Superior temporal gyrus (tissue), 1 donor: ENCODE data around the gene RPS6KA2.
"Not testable (repeated sequence)": the region's sequence is repeated elsewhere in the genome, so short reads cannot be mapped to it uniquely, and the experiment has no call there.

Experiments
- DNase-seq: peaks from one replicate; pipeline ENCODE4 v3.0.0-alpha.2; 2016; ENCODE audit errors: extremely low spot score

The RPS6KA2 gene

DNA sequence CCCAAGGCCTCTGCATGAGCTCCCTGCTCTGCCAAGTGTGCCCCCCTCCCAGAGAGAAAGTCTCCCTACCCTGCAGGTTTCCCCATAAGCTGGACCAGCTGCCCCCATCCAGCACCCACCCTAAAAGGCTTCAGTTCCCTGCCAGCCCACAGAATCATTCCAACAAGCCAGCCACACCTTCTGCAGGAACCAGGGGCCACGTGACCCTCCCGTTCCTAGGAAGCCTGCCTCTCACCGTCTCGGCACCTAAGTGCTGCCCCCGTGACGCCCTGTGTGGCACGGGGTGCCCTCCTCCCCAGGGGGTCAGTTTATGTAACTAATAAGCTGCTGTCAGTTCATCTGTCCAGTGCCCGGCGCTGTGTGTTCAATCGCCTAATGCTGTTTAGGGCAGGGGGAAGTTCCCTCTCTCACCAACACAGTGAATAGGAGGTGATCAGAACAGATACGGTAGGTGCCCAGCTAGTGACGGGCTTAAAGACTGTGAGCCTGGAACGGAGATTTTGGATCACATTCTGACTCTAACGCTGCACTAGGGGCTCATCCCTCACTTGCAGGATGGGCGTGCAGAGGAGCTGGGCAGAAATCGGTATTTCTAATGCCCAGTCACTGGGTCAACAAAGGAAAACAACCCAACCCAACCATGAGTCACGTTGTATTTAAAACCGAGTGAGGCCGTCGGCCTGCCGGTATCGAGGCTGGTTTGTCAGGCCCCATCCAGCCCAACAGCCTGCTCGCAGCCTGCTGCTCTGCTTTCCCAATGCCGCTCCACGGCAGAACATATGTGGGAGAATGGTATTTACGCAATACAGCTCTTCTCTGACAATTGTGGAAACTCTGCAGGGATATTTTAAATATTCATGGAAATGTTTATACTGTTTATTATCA, 96.6 kb downstream of the RPS6KA2 start:
- DNase-seq: no peak

GRCh38 chr6:166529586-166529985, 97.5 kb downstream of the RPS6KA2 start:
- no peak for DNase-seq

DNA sequence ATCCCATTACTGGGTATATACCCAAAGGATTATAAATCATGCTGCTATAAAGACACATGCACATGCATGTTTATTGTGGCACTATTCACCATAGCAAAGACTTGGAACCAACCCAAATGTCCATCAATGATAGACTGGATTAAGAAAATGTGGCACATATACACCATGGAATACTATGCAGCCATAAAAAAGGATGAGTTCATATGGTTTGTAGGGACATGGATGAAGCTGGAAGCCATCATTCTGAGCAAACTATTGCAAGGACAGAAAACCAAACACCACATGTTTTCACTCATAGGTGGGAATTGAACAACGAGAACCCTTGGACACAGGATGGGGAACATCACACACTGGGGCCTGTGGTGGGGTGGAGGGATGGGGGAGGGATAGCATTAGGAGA, 98.0 kb downstream of the RPS6KA2 start:
- not testable (repeated sequence) for DNase-seq

DNA sequence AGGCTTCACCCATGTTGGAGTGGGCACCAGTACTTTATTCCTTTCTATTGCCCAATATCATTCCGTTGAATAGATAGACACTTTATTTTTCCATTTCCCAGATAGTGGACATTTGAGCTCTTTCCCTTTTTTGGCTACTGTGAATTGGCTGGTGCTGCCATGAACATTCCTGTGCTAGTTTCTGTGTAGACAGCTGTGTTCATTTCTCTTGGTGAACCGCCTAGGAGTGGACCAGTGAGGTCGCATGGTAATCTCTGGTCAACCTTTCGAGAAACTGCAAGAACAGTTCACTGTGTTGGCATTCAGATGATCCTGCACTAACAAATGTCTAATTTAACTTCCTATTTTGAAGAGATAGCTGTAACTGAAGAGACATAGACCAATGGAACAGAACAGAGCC, 99.2 kb downstream of the RPS6KA2 start:
- DNase-seq: no peak

- no peak for DNase-seq
Observed at GRCh38 chr6:166526937-166527336, 100.1 kb downstream of the RPS6KA2 start.

DNA sequence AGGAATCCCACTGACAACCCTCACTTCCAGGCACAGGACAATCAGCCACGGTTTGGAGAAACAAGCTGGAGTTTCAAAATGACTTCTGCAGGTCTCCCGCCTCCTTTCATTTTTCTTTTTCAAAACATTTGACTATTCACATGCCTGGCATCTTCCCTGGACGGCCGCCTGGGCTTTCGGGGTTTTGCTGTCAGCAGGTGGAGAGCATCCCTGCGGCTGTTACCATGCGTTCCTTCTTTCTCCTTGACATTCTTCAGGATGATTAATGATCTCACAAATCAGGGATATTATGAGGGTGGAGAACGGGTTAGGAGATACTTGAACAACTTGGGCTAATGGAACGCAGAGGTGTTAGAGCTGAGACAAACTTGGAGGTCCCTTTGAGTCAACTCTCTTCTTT, 101.5 kb downstream of the RPS6KA2 start:
- DNase-seq: no peak

DNA sequence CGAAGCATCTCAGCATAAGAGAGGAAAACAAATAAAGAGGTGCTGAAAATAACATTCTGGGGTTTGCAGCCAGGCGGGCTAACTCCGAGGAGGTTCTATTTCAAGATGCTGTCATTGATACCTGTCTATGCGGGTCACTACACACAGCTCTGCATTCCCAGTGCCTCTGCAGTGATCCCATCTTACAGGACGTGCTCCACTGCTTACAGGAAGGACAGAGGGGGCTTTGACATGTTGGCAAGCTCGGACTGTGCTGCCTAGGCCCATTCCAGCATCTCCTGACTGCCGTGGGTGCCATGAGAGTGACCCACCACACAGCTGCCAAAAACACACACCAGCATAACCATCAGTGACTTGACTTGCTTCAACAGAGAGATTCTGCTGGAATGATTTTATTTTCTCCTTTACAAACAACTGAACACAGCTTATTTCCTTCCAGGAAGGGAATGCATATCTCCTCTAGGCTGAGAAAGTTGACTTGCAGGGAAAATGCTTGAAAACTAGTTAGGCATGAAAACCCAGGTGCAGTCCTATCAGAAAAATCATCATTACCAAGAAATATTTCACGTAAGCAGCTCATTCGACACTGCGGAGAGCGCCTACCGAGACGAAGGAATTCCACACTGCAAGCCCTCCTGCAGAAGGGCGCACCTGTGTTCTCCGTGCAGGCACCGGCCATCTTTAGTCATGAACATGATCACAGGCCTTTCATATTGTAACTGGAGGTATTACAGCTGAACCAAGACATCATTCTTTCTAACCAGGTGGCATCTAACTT, 103.1 kb downstream of the RPS6KA2 start:
- no peak for DNase-seq

DNA sequence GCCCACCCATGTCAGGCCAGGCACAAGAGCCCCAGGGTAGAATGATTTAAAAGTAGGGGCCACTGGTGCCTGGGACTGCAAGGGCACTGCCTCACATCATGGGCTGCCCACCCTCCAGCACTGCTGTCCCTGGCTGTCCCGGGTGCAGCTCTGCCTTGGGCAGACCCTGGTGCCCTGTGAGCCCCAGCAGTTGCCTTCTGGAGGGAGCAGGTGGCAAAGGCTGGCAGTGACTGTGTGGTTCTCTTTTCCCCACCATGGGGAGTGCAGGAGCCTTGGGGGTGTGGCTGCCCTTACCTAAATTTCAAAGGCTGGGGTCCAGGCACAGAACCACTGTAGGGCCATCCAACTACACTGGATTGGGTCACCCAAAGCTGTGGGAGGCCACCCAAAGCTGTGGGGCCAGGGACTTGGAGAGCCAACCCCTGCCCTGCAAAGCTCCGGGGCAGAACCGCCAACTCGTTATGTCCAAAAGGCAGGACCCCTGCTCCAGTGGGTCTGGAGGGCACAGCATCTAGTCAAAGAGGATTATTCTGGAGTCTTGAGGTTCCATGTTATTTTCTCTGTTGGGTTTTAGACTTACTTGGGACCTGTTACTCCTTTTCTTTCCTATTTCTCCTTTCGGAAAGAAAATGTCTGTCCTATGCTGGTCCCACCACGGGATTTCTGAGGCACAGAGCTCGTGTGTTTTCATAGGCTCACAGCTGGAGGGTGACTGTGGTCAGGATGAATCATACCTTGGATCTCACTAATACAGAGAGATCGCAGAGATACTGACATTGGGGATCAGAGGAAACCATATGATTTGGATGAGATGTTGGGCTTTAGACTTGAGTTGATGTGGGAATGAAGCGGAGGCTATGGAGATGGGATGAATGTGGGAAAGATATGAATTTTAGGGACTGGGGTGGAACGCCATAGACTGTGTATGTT, 105.9 kb downstream of the RPS6KA2 start:
- no peak for DNase-seq

DNA sequence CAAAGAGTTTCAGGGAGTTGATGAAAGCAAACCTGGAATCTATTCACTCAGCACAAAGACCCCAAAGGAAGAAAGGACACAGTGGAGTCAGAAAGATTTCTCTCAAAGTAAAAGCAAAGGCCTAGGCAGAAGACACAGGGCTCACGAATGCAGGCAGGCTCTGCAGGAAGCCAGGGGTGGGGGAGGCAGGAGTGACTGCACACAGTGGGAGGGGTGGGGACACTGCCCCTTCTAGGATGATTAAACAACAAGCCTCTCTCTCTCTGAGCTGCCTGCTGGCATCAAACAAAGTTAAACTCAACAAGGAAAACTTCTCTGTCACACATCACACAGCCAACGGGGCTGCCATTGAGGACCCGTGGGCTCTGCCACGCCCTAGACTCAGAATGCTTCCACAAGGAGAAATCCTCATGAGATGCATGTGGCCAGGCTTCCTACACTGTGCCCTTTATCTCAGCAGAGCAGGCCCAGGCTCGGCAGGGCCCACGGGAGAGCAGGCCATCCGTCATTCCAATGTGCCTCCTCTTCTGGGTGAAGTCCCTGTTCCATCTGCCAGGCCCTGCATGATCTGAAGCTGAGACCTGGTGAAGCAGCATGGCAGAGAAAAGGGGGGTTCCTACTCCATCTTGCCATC, 110.7 kb downstream of the RPS6KA2 start:
- DNase-seq: no peak

DNA sequence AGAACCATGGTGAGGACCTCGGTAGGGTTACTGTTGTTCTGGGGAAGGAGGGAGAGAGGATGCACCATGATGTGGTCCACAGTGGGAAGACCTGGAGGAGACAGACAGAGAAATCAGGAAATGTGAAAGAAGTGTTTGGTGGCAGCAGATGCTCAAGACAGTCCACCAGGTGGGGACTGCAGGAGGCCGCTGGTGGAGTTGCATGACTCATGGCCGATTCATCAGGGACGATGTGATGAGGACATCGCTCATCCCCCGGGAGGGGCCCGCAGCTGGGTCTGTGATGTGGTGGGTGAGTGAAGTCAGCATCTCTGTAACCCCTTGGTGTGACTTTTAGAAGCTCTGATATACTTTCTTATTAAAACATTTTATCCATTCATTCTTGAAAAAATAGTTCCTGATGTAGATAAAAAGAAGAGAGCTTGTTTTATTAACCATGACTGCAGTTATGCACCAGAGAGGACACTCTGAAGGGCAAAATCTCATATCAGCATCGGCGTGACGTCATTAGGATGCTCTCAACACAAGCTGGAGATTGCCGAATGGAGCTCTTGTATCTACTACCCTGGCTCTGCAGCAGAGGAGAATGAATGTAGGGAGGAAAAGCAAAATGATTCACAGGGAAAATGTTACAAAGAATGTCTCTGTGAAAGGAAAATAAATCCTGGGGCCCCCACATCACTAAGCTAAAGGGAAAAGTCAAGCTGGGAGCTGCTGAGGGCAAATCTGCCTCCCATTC, 111.8 kb downstream of the RPS6KA2 start:
- DNase-seq: peak; percentile 65

DNA sequence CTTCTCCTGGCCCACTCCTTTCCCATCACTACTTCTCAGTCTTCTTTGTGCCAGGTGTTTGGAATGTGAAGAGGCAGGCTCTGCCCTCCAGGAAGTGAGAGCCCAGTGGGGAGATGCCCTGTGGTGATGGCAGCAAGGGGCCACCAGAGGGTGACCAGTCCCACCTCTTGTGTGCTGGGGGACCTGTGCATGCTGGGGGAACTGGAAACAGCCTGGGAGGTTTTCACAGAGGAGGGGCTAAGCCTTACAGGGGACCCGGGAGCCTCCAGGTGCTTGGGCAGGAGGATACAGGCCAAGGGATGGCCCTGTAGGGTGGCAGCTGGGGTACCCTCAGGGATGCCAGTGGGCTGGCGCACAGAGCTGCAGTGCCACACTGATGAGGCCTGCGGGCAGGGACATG, 112.9 kb downstream of the RPS6KA2 start:
- no peak for DNase-seq

DNA sequence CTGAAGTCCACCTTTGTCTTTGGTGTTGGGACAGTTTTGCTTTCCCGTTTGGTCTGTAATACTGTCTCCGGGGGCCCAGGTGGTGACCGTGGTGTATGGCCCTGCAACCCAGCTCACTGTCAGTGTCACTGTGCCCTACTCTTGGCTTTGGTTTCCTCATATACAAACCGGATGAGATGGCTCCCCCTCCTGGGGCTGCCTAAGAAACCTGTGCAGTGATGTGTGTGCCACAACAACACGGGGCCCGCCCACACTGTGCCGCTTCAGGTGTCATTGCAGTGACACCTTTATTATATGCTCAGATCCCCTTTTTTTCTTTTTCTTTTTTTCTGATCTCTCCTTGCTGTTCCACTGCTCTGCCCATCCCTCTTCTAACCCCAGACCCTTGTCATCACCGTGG, 114.5 kb downstream of the RPS6KA2 start:
- DNase-seq: no peak

- DNase-seq: no peak
Observed at GRCh38 chr6:166511316-166511715, 115.7 kb downstream of the RPS6KA2 start.

DNA sequence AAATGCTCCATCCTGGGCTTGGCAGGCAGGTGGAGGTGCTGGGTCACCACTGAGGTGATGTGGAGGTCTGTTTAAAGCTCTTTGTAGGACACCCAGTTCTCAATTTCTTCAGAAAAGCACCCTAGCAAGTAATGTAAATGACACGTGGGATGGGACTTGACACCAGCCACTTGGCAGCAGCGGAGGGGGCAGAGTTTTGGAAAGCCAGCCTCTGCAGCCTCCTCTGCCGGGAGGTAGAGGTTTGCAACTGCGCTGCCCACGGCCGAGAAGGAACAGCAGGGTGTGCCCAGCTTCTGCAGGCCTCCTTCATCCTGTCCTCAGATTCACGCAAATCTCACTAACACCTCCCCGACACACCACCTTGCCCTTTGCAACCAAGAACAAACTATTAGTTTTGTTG, 117.9 kb downstream of the RPS6KA2 start:
- no peak for DNase-seq

GRCh38 chr6:166508726-166509125, 118.3 kb downstream of the RPS6KA2 start:
- DNase-seq: no peak

GRCh38 chr6:166507809-166508564, 119.1 kb downstream of the RPS6KA2 start:
- DNase-seq: no peak

GRCh38 chr6:166507380-166507779, 119.7 kb downstream of the RPS6KA2 start:
- no peak for DNase-seq

- DNase-seq: no peak
Observed at GRCh38 chr6:166505133-166505905, 121.7 kb downstream of the RPS6KA2 start.

DNA sequence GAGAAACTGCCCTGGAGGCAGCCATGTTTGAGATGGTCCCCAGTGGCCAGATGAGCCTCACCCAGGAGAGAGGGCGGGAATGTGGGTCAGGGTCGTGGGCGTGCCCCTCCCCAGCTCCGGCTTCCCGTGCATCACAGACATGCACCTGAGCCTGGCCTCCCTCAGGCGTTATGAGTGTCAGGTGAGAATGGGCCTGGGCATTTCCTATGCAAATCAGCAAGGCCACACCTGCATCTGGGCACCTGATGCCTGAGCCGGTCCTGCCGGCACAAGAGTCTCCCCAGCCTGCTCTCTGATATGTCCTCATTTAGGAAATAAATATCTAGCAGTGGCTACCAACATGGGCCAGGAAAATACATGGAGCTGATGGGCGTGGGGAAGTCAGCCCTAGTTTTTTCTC, 123.0 kb downstream of the RPS6KA2 start:
- DNase-seq: no peak
